Measurements from ENCODE around the gene DHRS4. TPM values are rescaled to one million over a fixed set of nuclear protein-coding genes. Genes with fewer than 3 reads are reported as not detected.

Gene DHRS4
- total and polyA plus RNA-seq, 9 of the 15 experiments (the other 6 are each of a cell fraction or from before 2014, with no cell fraction given): 0.51 to 35.9 (median 10.1) TPM

DNA sequence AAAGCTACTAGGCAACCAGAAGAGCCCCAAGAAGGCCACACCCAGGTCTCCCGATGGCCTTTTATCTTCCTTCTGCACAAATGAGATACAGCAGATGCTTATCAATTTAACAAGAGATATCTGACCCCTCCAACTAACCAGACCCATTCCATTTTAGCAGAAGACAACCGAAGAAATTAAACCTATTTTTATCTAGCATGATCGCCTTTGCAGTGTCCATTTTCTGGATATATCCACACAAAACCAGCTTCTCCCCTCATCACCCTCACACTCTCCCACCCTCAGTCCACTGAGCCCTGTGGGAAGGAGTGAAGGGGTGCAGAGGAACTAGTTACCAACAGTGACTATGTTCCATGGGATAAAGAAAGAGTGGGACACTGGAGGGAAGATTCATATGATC, 20.9 kb upstream of the DHRS4 start (continued):
- TF ChIP-seq IRF9 (tag; IDR thresholded peaks at IDR 0.05): no peak
- TF ChIP-seq BRF1 (IDR thresholded peaks at IDR 0.05; ENCODE audit: borderline replicate concordance, extremely low read depth, insufficient read length): no peak
- TF ChIP-seq CHAMP1 (IDR thresholded peaks at IDR 0.05): no peak
- TF ChIP-seq MCM5 (IDR thresholded peaks at IDR 0.05; ENCODE audit: low read depth): no peak
- TF ChIP-seq ELF1 (tag; IDR thresholded peaks at IDR 0.05): no peak
- no peak for TF ChIP-seq NUFIP1 (IDR thresholded peaks at IDR 0.05; ENCODE audit: partially characterized antibody)

DNA sequence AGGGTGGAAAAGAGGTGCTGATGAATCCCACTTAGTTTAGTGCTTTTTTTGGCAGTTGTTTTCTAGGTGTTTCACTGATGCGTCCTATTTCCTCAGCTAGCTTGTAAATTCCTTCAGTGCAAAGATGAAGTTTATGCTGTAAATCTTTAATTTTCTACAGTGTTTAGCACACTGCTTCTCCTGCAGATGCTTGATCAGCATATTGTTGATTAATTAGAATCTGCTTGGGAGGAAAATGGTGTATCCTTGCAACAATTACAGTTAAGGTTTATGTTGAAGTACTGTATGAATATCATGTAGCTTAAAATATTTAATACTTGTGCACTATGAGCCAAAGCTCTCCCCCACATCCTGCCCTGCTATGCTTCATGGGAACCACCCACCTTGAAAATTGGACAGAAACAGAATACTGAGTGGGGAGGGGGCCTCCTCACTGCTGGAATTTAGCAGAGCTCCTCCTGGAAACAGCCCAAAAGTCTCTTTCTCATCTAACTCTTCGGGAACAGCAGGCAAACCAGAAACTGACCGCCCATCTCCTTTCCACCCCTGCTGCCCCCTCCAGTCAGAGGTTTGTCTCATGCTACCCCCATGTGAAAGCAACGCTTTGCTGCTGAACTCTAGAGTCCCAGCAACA, 20.3 kb upstream of the DHRS4 start:
- POLR2A ChIA-PET: interaction anchor here (1.1 kb wide), 1 partner anchor 181 kb away, joined by 4 read pairs; the partner anchor contains the start of genes DCAF11 and NRL
- CTCF ChIA-PET (ENCODE audit: low intra/inter-chr PET ratio): no interaction called here
- Histone ChIP-seq H3K9ac (ENCODE audit: insufficient read depth in 1 of 2, low read depth in 2 of 2, low read length in 2 of 2) (peak overlapping the region in 1 of 2 experiments; percentile 57; a peak in 1 of 4 replicates), H3K9me1 (ENCODE audit: control insufficient read depth, insufficient read depth, low read length) (no peaks in the 10 kb centered on the region), H3K27me3 (ENCODE audit: control insufficient read depth in 2 of 2, insufficient read depth in 2 of 2, low read length in 2 of 2) (no peaks in the 10 kb centered on the region), H3K27ac (ENCODE audit: extremely low read depth, low read depth, low read length) (peak overlapping the region; percentile 37; the same call in 1 of the 3 replicates), H3K9me3 (replicated peaks; ENCODE audit: control insufficient read depth, insufficient read depth, low read depth, low read length) (no peaks in the 10 kb centered on the region), H3K36me3 (ENCODE audit: control insufficient read depth, insufficient read depth, low read length) (no peaks in the 10 kb centered on the region), H3K4me3 (no peak overlapping the region), H3K4me1 (replicated peaks in 1 of 2; ENCODE audit: control insufficient read depth in 2 of 2, insufficient read depth in 2 of 2, low read length in 2 of 2) (peaks cover 4 to 39% of the 10 kb centered on the region in 2 experiments; a peak in 4 of 5 replicates), H4K20me1 (replicated peaks; ENCODE audit: control insufficient read depth, insufficient read depth, low read length) (no peaks in the 10 kb centered on the region), H2AFZ (ENCODE audit: low read depth, low read length) (peak overlapping the region; percentile 28; the same call in 1 of the 2 replicates), H3K79me2 (ENCODE audit: control insufficient read depth, insufficient read depth, low read length) (no peaks in the 10 kb centered on the region), H3K4me2 (ENCODE audit: insufficient read depth, low read length) (peak overlapping the region; percentile 29; the same call in 1 of the 2 replicates)
- no peak for ATAC-seq
- in situ Hi-C loops (cut with MboI): no loop called here
- no peak for DNase-seq (ENCODE audit: extremely low read depth in 1 of 4, low spot score in 3 of 4)
- intact Hi-C loops (cut with micrococcal nuclease): loop anchor here (5.0 kb wide), 1 partner anchor 201 kb away; no protein-coding TSS in a partner anchor
- BruUV-seq (replicated peaks): no TSS peak
- WGBS (ENCODE audit: insufficient coverage, low coverage, missing lambda C conversion rate): 28% methylated on average over 4 of the region's 4 CpGs
- FAIRE-seq: no peak
- TF ChIP-seq ILF3 (IDR thresholded peaks at IDR 0.05; ENCODE audit: borderline replicate concordance): no peak
- TF ChIP-seq SMARCC2 (IDR thresholded peaks at IDR 0.05; ENCODE audit: low read depth): no peak
- TF ChIP-seq GTF3C2 (IDR thresholded peaks at IDR 0.05; ENCODE audit: borderline replicate concordance, extremely low read depth, insufficient read length): no peak
- no peak for TF ChIP-seq ELF4 (CRISPR knock-in tag; IDR thresholded peaks at IDR 0.05)
- TF ChIP-seq SMAD2 (IDR thresholded peaks at IDR 0.05; ENCODE audit: low read depth, low read length): no peak
- no peak for TF ChIP-seq ZKSCAN3 (CRISPR knock-in tag; IDR thresholded peaks at IDR 0.05)
- no peak for TF ChIP-seq FOXP1 (CRISPR knock-in tag; IDR thresholded peaks at IDR 0.05)
